HFFc6 (cell line): ENCODE measurements around the gene STRIP2. TPM values are rescaled to one million over a fixed set of nuclear protein-coding genes. Genes with fewer than 3 reads are reported as not detected.
"Not testable (repeated sequence)": the region's sequence is repeated elsewhere in the genome, so short reads cannot be mapped to it uniquely, and the experiment has no call there.

Experiments
- DNase-seq: peaks from one replicate; pipeline ENCODE4 v3.0.0-alpha.2; 2018
- H3K27ac Mint-ChIP-seq: 2 replicates; pipeline ENCODE4 v1.8.0; 2020; ENCODE audit warnings: mild to moderate bottlenecking, mixed read lengths
- H3K27me3 Mint-ChIP-seq: 2 replicates; pipeline ENCODE4 v1.8.0; 2021; ENCODE audit warnings: mild to moderate bottlenecking, moderate library complexity, mixed read lengths; ENCODE audit not compliant: insufficient read depth
- H3K36me3 Mint-ChIP-seq: 2 replicates; pipeline ENCODE4 v1.8.0; 2021; ENCODE audit warnings: low read depth, mixed read lengths
- H3K4me1 Mint-ChIP-seq: 2 replicates; pipeline ENCODE4 v1.8.0; 2020; ENCODE audit warnings: low read depth, mixed read lengths
- H3K4me3 Mint-ChIP-seq: 2 replicates; pipeline ENCODE4 v1.8.0; 2020; ENCODE audit warnings: mild to moderate bottlenecking, moderate library complexity, mixed read lengths
- H3K9me3 Mint-ChIP-seq: 2 replicates; pipeline ENCODE4 v1.8.0; 2020; ENCODE audit warnings: mild to moderate bottlenecking, mixed read lengths
- total RNA-seq, 6 experiments: library from RNA; stranded (reverse); fragmentation: NEBNext Ultra II Directional; extraction: Animal tissue kit (Norgen Biotek cat#: 25700); gene quantifications; 2 replicates in 1 of 6; 3 replicates in 5 of 6; pipeline ENCODE4 v1.2.3, GENCODE V29; 2021
- TF ChIP-seq, protein P1 (sequence below): fragments of 200-600 bp; sonication (generic); IDR thresholded peaks from 2 replicates; pipeline ENCODE4 v1.5.0; 2021; ENCODE audit warnings: antibody characterized with exemption, mild to moderate bottlenecking

Gene STRIP2
- total RNA-seq, 6 experiments from 2014 or later = 1.4 to 3.3 (median 2.2) TPM

- Mint-ChIP-seq H3K4me3 (no peak overlapping the region), H3K36me3 (peaks cover 20% of the 10 kb centered on the region), H3K9me3 (peaks cover 3% of the 10 kb centered on the region), H3K27ac (no peak overlapping the region), H3K4me1 (peaks cover 19% of the 10 kb centered on the region), H3K27me3 (no peaks in the 10 kb centered on the region)
- DNase-seq = no peak
- TF ChIP-seq, protein P1, sequence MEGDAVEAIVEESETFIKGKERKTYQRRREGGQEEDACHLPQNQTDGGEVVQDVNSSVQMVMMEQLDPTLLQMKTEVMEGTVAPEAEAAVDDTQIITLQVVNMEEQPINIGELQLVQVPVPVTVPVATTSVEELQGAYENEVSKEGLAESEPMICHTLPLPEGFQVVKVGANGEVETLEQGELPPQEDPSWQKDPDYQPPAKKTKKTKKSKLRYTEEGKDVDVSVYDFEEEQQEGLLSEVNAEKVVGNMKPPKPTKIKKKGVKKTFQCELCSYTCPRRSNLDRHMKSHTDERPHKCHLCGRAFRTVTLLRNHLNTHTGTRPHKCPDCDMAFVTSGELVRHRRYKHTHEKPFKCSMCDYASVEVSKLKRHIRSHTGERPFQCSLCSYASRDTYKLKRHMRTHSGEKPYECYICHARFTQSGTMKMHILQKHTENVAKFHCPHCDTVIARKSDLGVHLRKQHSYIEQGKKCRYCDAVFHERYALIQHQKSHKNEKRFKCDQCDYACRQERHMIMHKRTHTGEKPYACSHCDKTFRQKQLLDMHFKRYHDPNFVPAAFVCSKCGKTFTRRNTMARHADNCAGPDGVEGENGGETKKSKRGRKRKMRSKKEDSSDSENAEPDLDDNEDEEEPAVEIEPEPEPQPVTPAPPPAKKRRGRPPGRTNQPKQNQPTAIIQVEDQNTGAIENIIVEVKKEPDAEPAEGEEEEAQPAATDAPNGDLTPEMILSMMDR = no peak
Observed at GRCh38 chr7:129443612-129444011, 9.4 kb downstream of the STRIP2 start.

DNA sequence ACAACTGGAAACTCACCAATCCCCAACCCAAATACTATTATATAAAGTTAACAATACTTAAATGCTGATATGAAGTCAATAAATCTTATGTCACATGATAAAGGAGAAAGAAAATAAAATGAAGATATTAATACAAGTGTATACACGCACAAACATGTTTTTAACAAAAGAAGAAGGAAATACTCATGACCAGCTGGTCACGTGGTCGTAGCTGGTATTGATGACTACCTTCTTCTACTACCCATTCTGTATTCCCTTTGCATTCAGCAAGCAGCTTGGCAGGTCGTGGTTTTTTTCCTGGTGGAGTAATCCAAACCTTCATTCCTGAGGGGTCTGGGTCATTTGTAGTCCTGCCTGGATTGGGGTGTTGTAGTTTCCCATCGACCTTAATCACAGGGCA is 10.5 kb downstream of the STRIP2 start:
- H3K27ac Mint-ChIP-seq, H3K27me3 Mint-ChIP-seq, H3K4me3 Mint-ChIP-seq, DNase-seq: not testable (repeated sequence)
- peaks cover 14% of the 10 kb centered on the region for H3K9me3 Mint-ChIP-seq
- peaks cover 10% of the 10 kb centered on the region for H3K4me1 Mint-ChIP-seq
- peaks cover 32% of the 10 kb centered on the region for H3K36me3 Mint-ChIP-seq

DNA sequence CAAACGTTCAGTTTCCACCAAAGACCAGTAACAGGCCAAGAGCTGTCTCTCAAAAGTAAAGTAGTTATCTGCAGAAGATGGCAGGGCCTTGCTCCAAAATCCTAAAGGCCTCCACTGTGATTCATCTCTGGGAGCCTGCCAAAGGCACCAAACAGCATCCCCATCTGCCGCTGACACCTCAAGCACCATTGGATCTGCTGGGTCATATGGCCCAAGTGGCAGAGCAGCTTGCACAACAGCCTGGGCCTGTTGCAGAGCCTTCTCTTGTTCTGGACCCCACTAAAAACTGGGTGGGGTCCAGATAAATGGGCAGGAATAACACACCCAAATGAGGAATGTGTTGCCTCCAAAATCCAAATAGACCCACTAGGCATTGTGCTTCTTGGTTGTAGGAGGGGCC is 12.7 kb downstream of the STRIP2 start:
- not testable (repeated sequence) for H3K27me3 Mint-ChIP-seq, H3K4me3 Mint-ChIP-seq, H3K27ac Mint-ChIP-seq, H3K4me1 Mint-ChIP-seq
- Mint-ChIP-seq H3K36me3 (peaks cover 33% of the 10 kb centered on the region), H3K9me3 (peaks cover 15% of the 10 kb centered on the region)
- DNase-seq = peak; percentile 41

DNA sequence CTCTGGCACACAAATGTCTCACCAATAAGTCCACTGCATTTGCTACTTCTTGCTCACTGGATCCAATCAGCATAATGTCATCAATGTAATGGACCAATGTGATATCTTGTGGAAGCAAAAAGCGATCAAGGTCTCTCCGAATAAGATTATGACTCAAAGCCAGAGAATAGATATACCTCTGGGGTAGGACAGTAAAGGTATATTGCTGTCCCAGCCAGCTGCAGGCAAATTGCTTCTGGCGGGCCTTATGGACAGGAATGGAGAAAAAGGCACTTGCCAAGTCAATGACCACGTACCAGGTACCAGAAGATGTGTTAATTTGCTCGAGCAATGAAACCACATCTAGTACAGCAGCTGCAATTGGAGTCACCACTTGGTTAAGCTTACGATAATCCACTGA is 13.2 kb downstream of the STRIP2 start:
- peaks cover 15% of the 10 kb centered on the region for H3K9me3 Mint-ChIP-seq
- not testable (repeated sequence) for H3K27ac Mint-ChIP-seq, DNase-seq, H3K4me3 Mint-ChIP-seq, H3K27me3 Mint-ChIP-seq, H3K4me1 Mint-ChIP-seq
- H3K36me3 Mint-ChIP-seq = peaks cover 33% of the 10 kb centered on the region

DNA sequence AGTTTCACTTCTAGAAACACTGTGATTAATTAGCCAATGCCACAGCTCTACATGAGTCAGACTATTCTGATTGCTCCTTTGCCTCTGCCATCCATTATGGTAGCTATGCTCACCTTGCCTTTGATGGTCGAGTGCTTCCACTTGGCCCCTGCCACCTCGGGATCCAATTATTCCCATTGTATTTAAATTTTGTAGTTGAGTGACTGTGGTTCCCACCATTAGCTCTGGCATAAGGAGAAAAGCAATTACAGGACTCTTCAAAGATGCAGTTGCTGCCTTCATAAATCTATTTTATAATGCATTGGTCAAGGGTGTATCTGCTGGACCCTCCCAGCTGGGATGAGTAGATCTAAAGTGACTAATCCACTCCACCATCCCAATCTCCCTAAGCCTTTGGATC is 14.4 kb downstream of the STRIP2 start:
- H3K27ac Mint-ChIP-seq, H3K4me3 Mint-ChIP-seq, DNase-seq, H3K27me3 Mint-ChIP-seq: not testable (repeated sequence)
- peaks cover 33% of the 10 kb centered on the region for H3K36me3 Mint-ChIP-seq
- H3K4me1 Mint-ChIP-seq = peaks cover 11% of the 10 kb centered on the region
- H3K9me3 Mint-ChIP-seq = peaks cover 15% of the 10 kb centered on the region

DNA sequence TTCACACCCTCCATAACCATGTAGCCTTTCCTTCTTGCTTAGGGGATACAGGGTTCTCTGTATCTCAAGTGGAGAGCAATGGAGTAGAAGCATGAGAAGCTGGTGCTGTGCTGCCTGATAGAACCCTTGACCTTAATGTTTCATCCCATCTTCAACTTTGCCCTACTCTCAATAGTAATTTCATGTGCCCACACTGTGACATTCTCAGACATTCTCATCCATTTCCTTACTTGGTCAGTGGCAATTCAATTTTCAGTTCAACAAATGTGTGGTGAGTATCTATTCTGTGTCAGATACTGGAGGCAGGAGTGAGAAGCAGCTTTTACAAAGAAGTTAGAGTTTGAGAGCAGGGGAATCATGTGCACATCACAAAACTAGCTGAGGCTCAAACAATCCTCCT is 16.1 kb downstream of the STRIP2 start:
- peaks cover 30% of the 10 kb centered on the region for H3K36me3 Mint-ChIP-seq
- no peak overlapping the region for H3K4me3 Mint-ChIP-seq
- no peak for DNase-seq
- no peak overlapping the region for H3K27ac Mint-ChIP-seq
- TF ChIP-seq, protein P1 = no peak
- H3K4me1 Mint-ChIP-seq = peaks cover 11% of the 10 kb centered on the region
- H3K9me3 Mint-ChIP-seq = peaks cover 15% of the 10 kb centered on the region
- H3K27me3 Mint-ChIP-seq = peaks cover 1% of the 10 kb centered on the region

DNA sequence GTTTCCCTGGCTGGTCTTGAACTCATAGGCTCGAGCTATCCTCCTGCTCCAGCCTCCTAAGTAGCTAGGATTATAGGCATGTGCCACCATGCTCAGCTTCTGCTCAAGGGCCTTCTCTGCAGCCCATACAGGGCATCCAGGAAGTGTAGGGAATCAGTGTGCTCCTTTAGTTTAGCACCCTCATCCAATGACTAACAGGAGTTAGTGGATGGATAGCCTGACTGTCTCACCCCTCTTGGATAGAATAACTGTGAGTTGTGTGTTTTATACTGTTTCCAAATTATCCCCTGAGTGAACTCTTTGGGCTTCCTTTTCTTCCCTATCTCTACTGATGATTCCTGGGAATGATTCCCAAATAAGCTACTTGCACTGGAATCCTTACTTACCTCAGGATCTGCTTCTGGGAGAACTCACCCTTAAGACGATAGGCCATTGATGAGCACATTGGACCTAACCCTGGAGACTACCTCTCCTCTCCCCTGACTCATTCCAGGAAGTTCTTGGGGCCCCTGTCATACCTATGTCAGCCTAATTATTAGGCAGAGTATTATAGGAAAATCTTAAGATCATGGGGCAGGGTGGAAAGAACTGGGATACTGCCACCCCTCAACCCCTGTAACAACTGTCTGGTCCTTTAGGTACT is 18.5 kb downstream of the STRIP2 start:
- H3K4me1 Mint-ChIP-seq = peaks cover 11% of the 10 kb centered on the region
- DNase-seq = no peak
- H3K9me3 Mint-ChIP-seq = peaks cover 15% of the 10 kb centered on the region
- peaks cover 16% of the 10 kb centered on the region for H3K36me3 Mint-ChIP-seq
- no peak overlapping the region for H3K4me3 Mint-ChIP-seq
- no peak overlapping the region for H3K27ac Mint-ChIP-seq
- TF ChIP-seq, protein P1 = no peak
- peaks cover 1% of the 10 kb centered on the region for H3K27me3 Mint-ChIP-seq
